HepG2 (cell line): Measurements from ENCODE around the gene SORBS2. TPM values are rescaled to one million over a fixed set of nuclear protein-coding genes. Genes with fewer than 3 reads are reported as not detected.

Experiments used
- ATAC-seq: fragments of 200-7000 bp; cut with Tn5 transposase; 3 replicates; pipeline ENCODE4 v1.9.1; 2020; ENCODE audit warnings: mild to moderate bottlenecking, moderate library complexity
- BruUV-seq: library from RNA; stranded (reverse); fragments of 400-500 nt; replicated peaks from 2 replicates; lab custom pipeline; 2021; lab: Mats Ljungman, UMichigan
- CTCF ChIA-PET: fragments of 300-600 bp; formaldehyde crosslinking; extraction: SDS; loops from one replicate; lab custom pipeline; 2021; ENCODE audit warnings: low total read pairs, inconsistent platforms, low intra/inter-chr PET ratio; lab: Yijun Ruan, JAX
- POLR2A ChIA-PET: fragments of 350-600 bp; sonication (Branson Sonifier 250); formaldehyde crosslinking; loops from one replicate; lab custom pipeline; 2020; ENCODE audit warnings: antibody characterized with exemption, inconsistent platforms; lab: Yijun Ruan, JAX
- DNase-seq: peaks from one replicate; pipeline ENCODE4 v3.0.0-alpha.2; 2015; ENCODE audit warnings: low spot score
- FAIRE-seq: peaks from 3 replicates; lab custom pipeline; 2011; peaks lifted over from hg19 to GRCh38; lab: Jason Lieb, UNC
- H2AFZ ChIP-seq: one replicate; pipeline ENCODE4 v1.6.1; 2011; ENCODE audit warnings: low read length, inconsistent platforms
- H3K27ac ChIP-seq: fragments of 300-600 bp; 3 replicates; pipeline ENCODE4 v1.8.0; 2011; ENCODE audit warnings: mixed run types, mild to moderate bottlenecking, mixed read lengths, low read length, inconsistent platforms; ENCODE audit not compliant: insufficient read depth; ENCODE audit errors: extremely low read length
- H3K27me3 ChIP-seq, 2 experiments: fragments of 200-600 bp in 1 of 2; 2 replicates in 1 of 2; 3 replicates in 1 of 2; pipeline versions ENCODE4 v1.6.0 to v1.8.0; 2011; ENCODE audit warnings: low read length in 2 of 2, mild to moderate bottlenecking in 2 of 2, moderate library complexity in 2 of 2, inconsistent platforms in 1 of 2; ENCODE audit not compliant: insufficient read depth in 2 of 2, control insufficient read depth in 1 of 2
- H3K36me3 ChIP-seq, 2 experiments: fragments of 200-600 bp in 1 of 2; replicated peaks in 1 of 2; 2 replicates in 1 of 2; 3 replicates in 1 of 2; pipeline versions ENCODE4 v1.5.1 to v1.8.0; 2011; ENCODE audit warnings: low read length in 2 of 2, inconsistent platforms in 1 of 2; ENCODE audit not compliant: insufficient read depth in 2 of 2, control insufficient read depth in 1 of 2
- H3K4me1 ChIP-seq: 2 replicates; pipeline ENCODE4 v1.5.1; 2012; ENCODE audit warnings: low read length, inconsistent platforms; ENCODE audit not compliant: insufficient read depth
- H3K4me2 ChIP-seq: 2 replicates; pipeline ENCODE4 v1.6.0; 2011; ENCODE audit warnings: low read depth, low read length, inconsistent platforms
- H3K4me3 ChIP-seq, 3 experiments: fragments of 200-600 bp in 1 of 3; sonication (generic), shearing (Covaris generic) in 1 of 3; replicated peaks in 1 of 3; 2 replicates each; pipeline ENCODE4 v1.5.1; 2011 to 2016; ENCODE audit warnings: low read length in 3 of 3, inconsistent platforms in 2 of 3, low read depth in 2 of 3, mild to moderate bottlenecking in 2 of 3, control low read depth in 1 of 3, mixed read lengths in 1 of 3; ENCODE audit not compliant: insufficient read depth in 1 of 3
- H3K79me2 ChIP-seq: one replicate; pipeline ENCODE4 v1.6.1; 2011; ENCODE audit warnings: low read length, inconsistent platforms; ENCODE audit not compliant: insufficient read depth
- H3K9ac ChIP-seq: 2 replicates; pipeline ENCODE4 v1.6.0; 2011; ENCODE audit warnings: mild to moderate bottlenecking, low read depth, low read length, inconsistent platforms; ENCODE audit not compliant: insufficient read depth
- H3K9me3 ChIP-seq: 2 replicates; pipeline ENCODE4 v1.5.1; 2012; ENCODE audit warnings: mild to moderate bottlenecking, low read length
- H4K20me1 ChIP-seq: 2 replicates; pipeline ENCODE4 v1.6.0; 2011; ENCODE audit warnings: inconsistent platforms, mild to moderate bottlenecking, low read length, moderate library complexity; ENCODE audit not compliant: insufficient read depth
- MAF1 ChIP-seq: sonication (generic); formaldehyde crosslinking; IDR thresholded peaks from 2 replicates; pipeline ENCODE4 v1.5.0; 2020; ENCODE audit warnings: missing genetic modification reagents, borderline replicate concordance
- POLR2AphosphoS2 ChIP-seq: IDR thresholded peaks from 2 replicates; pipeline ENCODE4 v1.6.1; 2011; ENCODE audit warnings: low read depth, low read length, improper control_type of control experiment
- REL ChIP-seq: sonication (generic); formaldehyde crosslinking; conservative IDR thresholded peaks from 2 replicates; pipeline ENCODE4 v1.8.0; 2022; ENCODE audit warnings: mild to moderate bottlenecking, missing genetic modification reagents, moderate library complexity
- SYNCRIP ChIP-seq: fragments of 200-400 bp; formaldehyde crosslinking; IDR thresholded peaks from 2 replicates; pipeline ENCODE4 v1.6.1; 2018; ENCODE audit warnings: mild to moderate bottlenecking, low read depth, low read length; ENCODE audit not compliant: insufficient read depth
- TOE1 ChIP-seq: sonication (generic); formaldehyde crosslinking; IDR thresholded peaks from 2 replicates; pipeline ENCODE4 v1.4.0; 2020; ENCODE audit warnings: mild to moderate bottlenecking, missing genetic modification reagents
- ZNF12 ChIP-seq: sonication (generic); formaldehyde crosslinking; IDR thresholded peaks from 2 replicates; pipeline ENCODE4 v1.5.0; 2020; ENCODE audit warnings: missing genetic modification reagents
- ZNF160 ChIP-seq: sonication (generic); formaldehyde crosslinking; IDR thresholded peaks from 2 replicates; pipeline ENCODE4 v1.8.0; 2022; ENCODE audit warnings: mild to moderate bottlenecking, inconsistent platforms, missing genetic modification reagents
- ZNF24 ChIP-seq: fragments of 450-650 bp; IDR thresholded peaks from 2 replicates; pipeline ENCODE4 v1.6.1; 2017; ENCODE audit warnings: antibody characterized with exemption, mild to moderate bottlenecking
- WGBS: methylation state at CpG from one replicate; pipeline ENCODE4 v1.1.6; 2017; ENCODE audit warnings: low lambda C conversion rate; 5-methylcytosine and 5-hydroxymethylcytosine counted together
- in situ Hi-C: cut with HindIII; loops from 2 replicates; pipeline ENCODE4 v1.10.0; 2017; ENCODE audit warnings: low pct_unique_long_range_greater_than_20kb; ENCODE audit not compliant: extremely low pct_ligation_motif_present
- intact Hi-C: fragments of 100-400 bp; cut with micrococcal nuclease; formaldehyde crosslinking; loops from one replicate; pipeline ENCODE4 v1.10.0; 2022; ENCODE audit not compliant: unreplicated experiment
- polyA plus RNA-seq, 8 experiments: library from polyadenylated mRNA; depleted of rRNA in 3 of 8; stranded (reverse) in 7 of 8; unstranded in 1 of 8; fragments of >200 nt; fragmentation: Illumina TruSeq in 4 of 8; extraction: Trizol in 4 of 8; gene quantifications; 2 replicates each; pipeline versions ENCODE4 v1.2.1 to v1.2.3, GENCODE V29; 2011 to 2016; ENCODE audit warnings: low read depth in 4 of 8, missing spikeins in 1 of 8, mixed read lengths in 1 of 8; ENCODE audit not compliant: insufficient read depth in 1 of 8
- total RNA-seq, 5 experiments: library from RNA; depleted of rRNA; stranded (reverse); fragments of >200 nt; fragmentation: Illumina TruSeq; extraction: Trizol; gene quantifications; 2 replicates each; pipeline ENCODE4 v1.2.3, GENCODE V29; 2016; ENCODE audit warnings: low read depth in 1 of 5
- TF ChIP-seq, protein P1 (sequence below): sonication (generic); formaldehyde crosslinking; IDR thresholded peaks from 2 replicates; pipeline ENCODE4 v1.4.0; 2020; ENCODE audit warnings: missing genetic modification reagents

SORBS2 gene
- total and polyA plus RNA-seq, 2 of the 13 experiments (the other 11 are each of a cell fraction or from before 2014, with no cell fraction given), result 25.0 to 80.5 TPM

DNA sequence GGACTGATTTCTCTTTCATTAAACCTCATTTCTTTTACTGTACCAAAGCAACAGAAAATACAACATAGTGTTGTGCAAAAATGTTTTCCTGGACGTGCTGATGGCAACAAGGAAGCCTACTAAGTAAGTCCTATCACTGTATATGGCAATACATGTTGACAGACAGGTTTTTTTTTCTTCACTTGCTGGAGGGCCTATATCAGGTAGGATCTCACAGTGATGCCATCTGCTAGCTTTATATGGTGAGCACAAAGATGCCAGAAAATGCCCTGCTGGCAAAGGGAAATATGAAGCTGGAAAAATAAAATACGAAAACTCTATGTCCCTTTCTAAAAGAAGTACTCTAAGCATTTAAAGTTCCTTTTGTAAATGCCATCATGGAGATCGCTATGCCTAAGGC is 157.7 kb downstream of the SORBS2 start:
- Histone ChIP-seq H3K79me2 (no peaks in the 10 kb centered on the region), H3K27me3 (no peaks in the 10 kb centered on the region), H3K9me3 (no peaks in the 10 kb centered on the region), H2AFZ (no peak overlapping the region), H3K4me2 (no peak overlapping the region), H3K36me3 (peaks cover 9 to 39% of the 10 kb centered on the region in 2 experiments), H3K9ac (no peak overlapping the region), H4K20me1 (no peaks in the 10 kb centered on the region), H3K4me3 (no peak overlapping the region), H3K4me1 (peaks cover 31% of the 10 kb centered on the region), H3K27ac (no peak overlapping the region)
- no peak for DNase-seq
- 96% methylated on average over 3 of the region's 3 CpGs for WGBS
- no TSS peak for BruUV-seq
- ATAC-seq, result no peak
- TF ChIP-seq POLR2AphosphoS2, result no peak
- TF ChIP-seq MAF1 (CRISPR knock-in tag), result no peak
- no peak for TF ChIP-seq TOE1 (CRISPR knock-in tag)
- no peak for TF ChIP-seq SYNCRIP
- TF ChIP-seq ZNF12 (CRISPR knock-in tag), result no peak
- TF ChIP-seq ZNF160, result no peak
- no peak for TF ChIP-seq ZNF24
- TF ChIP-seq, protein P1, sequence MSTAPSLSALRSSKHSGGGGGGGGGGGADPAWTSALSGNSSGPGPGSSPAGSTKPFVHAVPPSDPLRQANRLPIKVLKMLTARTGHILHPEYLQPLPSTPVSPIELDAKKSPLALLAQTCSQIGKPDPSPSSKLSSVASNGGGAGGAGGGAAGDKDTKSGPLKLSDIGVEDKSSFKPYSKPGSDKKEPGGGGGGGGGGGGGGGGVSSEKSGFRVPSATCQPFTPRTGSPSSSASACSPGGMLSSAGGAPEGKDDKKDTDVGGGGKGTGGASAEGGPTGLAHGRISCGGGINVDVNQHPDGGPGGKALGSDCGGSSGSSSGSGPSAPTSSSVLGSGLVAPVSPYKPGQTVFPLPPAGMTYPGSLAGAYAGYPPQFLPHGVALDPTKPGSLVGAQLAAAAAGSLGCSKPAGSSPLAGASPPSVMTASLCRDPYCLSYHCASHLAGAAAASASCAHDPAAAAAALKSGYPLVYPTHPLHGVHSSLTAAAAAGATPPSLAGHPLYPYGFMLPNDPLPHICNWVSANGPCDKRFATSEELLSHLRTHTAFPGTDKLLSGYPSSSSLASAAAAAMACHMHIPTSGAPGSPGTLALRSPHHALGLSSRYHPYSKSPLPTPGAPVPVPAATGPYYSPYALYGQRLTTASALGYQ (CRISPR knock-in tag), result no peak
- no peak for TF ChIP-seq REL (CRISPR knock-in tag)
- ChIA-PET POLR2A (no interaction called here), CTCF (no interaction called here)
- intact Hi-C loops (loop anchor here (5.0 kb wide), 1 partner anchor 158 kb away; the partner anchor contains the start of gene SORBS2), in situ Hi-C loops (no loop called here)
- FAIRE-seq, result no peak
